GM21528 (cell line): ENCODE results near the gene SFTPB.

Experiments used
- ATAC-seq: cut with Tn5 transposase; IDR thresholded peaks from one replicate; pipeline ENCODE4 v1.9.1; 2021; ENCODE audit warnings: mild to moderate bottlenecking, moderate library complexity; ENCODE audit not compliant: unreplicated experiment, low FRiP score

Gene SFTPB

GRCh38 chr2:85703329-85703728 lies 35.3 kb upstream of the SFTPB start:
- ATAC-seq, result no peak

DNA sequence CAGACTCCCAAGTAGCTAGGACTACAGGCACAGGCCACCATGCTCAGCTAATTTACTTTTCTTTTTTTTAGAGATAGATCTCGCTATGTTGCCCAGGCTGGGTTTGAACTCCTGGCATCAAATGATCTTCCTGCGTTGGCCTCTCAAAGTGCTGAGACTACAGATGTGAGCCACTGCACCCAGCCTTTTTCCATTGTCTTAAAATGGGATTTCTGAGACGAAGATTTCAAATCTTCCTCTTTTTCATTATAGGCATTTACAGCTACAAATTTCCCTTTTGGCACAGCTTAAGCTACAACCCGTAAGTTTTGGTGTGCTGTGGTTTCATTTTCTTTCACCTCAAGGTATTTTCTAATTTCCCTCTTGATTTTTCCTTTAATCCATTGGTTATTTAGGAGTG lies 34.8 kb upstream of the SFTPB start:
- ATAC-seq, result no peak

- no peak for ATAC-seq
These were observed 34.2 kb upstream of the SFTPB start for GRCh38 chr2:85702172-85702571.

GRCh38 chr2:85699325-85699724 lies 31.3 kb upstream of the SFTPB start:
- ATAC-seq, result no peak

- no peak for ATAC-seq
These were observed 30.9 kb upstream of the SFTPB start for GRCh38 chr2:85698880-85699254.

- no peak for ATAC-seq
These were observed 30.3 kb upstream of the SFTPB start for GRCh38 chr2:85698184-85698879.

DNA sequence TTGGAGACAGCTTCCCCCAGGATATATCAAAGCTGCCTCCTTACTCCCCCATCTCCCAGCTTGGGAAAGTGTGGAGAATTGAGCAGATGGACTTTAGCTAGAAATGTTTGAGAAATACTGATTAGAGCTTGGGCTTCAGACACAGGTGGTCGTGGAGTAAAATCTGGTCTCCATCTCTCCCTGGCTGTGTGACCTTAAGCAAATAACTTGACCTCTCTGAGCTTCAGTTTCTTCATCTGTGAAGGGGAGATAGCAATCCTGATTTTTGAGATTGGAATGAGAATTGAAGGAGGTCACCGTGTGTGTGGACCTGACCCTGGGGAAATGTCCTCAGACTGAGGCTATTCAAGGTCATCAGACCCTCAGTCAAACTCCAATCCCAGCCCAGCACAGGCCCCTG lies 29.7 kb upstream of the SFTPB start:
- ATAC-seq, result no peak

DNA sequence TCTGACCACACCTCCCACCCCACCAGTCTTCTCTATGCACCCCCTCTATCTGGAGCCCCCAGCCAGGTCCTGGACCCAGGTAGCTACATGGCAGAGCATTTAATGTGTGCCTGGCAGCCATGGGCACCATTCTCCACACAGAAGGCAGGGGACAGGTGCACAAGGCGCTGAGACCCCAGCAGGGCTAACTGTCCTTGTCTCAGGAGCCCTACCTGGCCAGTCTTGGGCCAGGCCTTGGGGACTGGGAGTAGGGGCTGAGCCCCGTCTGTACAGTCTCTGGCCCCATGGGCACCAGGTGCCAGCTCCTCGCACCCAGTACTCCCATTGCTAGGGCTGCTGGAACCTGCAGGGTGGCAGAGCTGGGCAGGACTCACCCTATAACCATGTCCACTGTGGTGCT lies 29.1 kb upstream of the SFTPB start:
- ATAC-seq, result no peak

GRCh38 chr2:85695691-85696668 lies 28.0 kb upstream of the SFTPB start:
- ATAC-seq, result no peak

DNA sequence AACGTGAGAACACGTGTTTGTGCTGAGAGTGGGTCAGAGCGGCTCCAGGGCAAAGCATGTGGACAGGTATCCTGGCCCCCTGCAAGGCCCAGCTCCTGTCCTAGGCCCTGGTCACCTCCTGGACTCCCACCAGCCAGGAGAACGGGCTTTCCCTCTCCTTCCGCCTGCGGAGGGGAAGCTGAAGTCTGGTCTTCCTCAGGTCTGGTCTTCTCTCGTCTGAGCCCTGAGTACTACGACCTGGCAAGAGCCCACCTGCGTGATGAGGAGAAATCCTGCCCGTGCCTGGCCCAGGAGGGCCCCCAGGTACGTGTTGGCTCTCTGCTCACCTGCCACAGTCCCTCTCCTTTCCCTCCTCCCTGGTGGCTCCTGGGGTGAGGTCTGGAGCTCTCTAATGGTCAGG lies 27.1 kb upstream of the SFTPB start:
- ATAC-seq, result no peak

- no peak for ATAC-seq
These were observed 26.3 kb upstream of the SFTPB start, which contains the start of gene GNLY for GRCh38 chr2:85694052-85695025. TSS of gene GNLY (plus strand) at chr2:85694358. CDS start at chr2:85694419, 61 bp downstream.

DNA sequence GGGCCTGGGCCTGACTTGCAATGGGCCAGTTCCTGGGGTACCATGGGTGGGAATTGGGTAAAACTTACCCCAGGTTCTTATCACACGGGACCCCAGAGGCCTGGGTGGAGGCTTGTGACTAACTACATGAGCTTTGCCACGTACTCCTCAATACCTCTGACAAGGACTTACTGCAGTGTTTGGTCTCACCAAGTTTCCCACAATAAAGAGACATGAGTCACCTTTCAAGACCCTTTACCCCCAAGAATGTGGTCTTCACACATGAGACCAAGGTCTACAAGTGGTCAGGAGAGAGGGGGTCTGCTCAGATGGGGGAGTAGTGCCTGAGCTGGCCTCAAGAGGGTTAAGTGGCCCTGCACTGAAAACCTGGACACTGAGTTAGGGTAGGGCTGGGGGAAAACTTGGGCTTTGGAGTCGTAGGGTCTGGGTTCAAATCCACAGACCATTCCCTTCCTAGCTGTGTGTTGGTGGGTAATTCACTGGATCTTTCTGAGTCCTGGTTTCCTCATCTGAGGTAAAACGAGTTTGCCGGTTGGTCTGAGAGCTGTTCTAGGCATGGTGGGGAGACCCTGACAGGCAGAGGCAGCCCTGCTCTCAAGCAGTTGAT lies 24.1 kb upstream of the SFTPB start:
- no peak for ATAC-seq

- no peak for ATAC-seq
These were observed 22.9 kb upstream of the SFTPB start for GRCh38 chr2:85690932-85691331.

DNA sequence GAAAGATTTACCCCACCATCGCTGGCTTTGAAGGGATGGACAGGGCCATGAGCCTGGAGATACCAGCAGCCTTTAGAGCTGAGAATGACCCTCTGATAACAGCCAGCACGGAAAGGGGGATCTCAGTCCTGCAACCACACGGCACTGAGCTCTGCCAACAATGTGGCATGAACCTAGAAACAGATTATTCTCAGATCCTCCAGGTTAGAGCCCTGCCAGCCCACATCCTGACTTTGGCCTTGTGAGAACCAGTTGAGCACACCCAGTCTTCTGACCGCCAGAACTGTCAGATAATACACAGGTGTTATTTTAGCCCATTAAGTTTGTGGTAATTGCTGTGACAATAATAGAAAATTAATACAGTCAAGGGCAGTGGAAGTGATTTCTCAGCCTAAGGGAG lies 16.8 kb upstream of the SFTPB start:
- no peak for ATAC-seq

DNA sequence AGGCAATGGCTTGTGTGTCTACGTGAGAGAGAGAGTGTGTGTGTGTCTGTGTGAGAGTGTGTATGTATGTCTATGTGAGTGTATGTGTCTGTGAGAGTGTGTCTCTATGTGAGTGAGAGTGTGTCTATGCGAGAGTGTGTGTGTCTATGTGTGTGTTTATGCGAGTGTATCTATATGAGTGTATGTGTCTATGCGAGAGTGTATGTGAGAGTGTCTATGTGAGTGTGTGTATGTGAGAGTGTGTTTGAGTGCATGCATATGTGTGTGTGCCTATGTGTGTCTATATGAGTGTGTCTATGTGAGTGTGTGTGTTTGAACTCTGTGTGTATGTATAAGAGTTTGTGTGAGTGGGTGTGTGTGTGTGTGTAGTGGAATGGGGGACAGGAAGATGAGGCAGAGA lies 16.4 kb upstream of the SFTPB start:
- ATAC-seq, result no peak

- no peak for ATAC-seq
These were observed 14.4 kb upstream of the SFTPB start for GRCh38 chr2:85682378-85682777.

DNA sequence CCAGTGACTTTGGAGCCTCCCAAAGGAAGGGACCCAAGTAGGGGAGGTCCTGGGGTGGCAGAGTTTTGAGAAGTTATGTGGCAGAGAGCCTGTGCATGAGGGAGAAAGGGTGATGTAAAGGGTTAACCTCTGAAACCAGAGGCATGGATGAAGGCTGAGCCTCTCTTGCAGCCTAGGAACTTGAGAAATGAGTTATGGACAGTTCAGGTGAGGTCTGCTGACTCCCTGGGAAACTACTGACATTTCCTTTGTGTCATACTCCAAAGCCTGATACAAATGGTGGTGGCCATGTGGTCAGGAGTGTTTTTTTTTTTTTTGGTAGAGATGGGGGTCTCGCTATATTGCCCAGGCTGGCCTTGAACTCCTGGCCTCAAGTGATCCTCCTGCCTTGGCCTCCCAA lies 13.8 kb upstream of the SFTPB start:
- no peak for ATAC-seq

GRCh38 chr2:85681372-85681763 lies 13.4 kb upstream of the SFTPB start:
- no peak for ATAC-seq

DNA sequence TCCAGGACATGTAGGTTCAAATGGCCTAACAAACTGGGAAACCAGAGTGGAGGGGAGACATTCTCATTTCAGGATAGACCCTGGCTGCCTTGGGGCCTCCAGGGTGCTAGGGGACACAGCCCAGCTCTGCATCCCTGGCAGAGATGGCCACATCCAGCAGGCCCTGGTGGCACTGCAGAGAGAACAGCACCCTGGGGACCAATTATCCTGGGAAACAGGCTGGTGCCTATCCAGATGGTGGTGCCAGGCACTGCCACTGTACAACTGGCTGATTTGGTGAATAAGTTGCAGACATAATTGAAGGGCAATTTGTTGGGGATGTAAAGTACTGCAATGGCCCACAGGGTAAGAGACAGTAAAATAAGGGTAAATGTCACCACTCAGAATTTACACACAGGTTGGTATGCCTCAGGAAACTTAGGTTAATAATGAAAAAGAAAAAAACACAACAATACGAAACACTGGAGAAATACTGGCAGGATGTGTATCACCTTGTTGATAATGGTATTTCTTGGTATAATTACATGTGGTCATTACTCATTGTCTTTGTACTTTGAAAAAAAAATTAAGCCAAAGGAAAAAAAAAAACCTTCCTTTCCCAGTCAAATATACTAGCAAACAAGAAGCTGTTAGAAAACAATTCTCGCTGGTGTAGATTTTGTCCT lies 12.8 kb upstream of the SFTPB start:
- ATAC-seq, result no peak
